Mammary epithelial cell (primary cell): ENCODE data around the gene ABHD12B.

Experiments
- EZH2 ChIP-seq: IDR thresholded peaks from 2 replicates; pipeline ENCODE4 v1.6.1; 2012; ENCODE audit warnings: low read length, inconsistent platforms, borderline replicate concordance
- TF ChIP-seq, protein P1 (sequence below), 2 donors: IDR thresholded peaks in 1 of 2; conservative IDR thresholded peaks in 1 of 2; 2 replicates each; pipeline ENCODE4 v1.5.1; 2011 to 2012; ENCODE audit warnings: inconsistent platforms in 2 of 2, low read length in 2 of 2, mild to moderate bottlenecking in 2 of 2, control low read depth in 1 of 2, low read depth in 1 of 2; ENCODE audit not compliant: insufficient read depth in 1 of 2; ENCODE audit errors: extremely low read depth in 1 of 2

DNA sequence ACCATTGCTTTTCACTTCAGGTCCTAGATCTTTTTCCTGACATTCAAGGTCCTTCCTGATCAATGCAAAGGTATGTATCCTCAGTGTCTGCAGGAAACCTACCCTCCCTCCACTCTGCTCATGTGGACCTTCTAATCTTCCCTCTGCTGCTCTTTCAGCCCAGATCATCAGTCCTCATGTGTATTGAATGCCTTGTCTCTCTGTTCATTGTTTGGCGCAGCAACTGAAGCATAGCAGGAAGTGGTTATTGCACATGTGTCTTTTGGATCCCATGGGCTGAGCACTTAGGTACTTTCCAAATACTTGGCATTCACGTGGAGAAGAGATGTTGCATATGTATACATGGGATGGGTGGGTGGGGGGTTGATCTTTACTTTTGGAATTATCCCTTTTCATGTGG is 36.6 kb upstream of the ABHD12B start:
- no peak for TF ChIP-seq EZH2
- TF ChIP-seq, protein P1, sequence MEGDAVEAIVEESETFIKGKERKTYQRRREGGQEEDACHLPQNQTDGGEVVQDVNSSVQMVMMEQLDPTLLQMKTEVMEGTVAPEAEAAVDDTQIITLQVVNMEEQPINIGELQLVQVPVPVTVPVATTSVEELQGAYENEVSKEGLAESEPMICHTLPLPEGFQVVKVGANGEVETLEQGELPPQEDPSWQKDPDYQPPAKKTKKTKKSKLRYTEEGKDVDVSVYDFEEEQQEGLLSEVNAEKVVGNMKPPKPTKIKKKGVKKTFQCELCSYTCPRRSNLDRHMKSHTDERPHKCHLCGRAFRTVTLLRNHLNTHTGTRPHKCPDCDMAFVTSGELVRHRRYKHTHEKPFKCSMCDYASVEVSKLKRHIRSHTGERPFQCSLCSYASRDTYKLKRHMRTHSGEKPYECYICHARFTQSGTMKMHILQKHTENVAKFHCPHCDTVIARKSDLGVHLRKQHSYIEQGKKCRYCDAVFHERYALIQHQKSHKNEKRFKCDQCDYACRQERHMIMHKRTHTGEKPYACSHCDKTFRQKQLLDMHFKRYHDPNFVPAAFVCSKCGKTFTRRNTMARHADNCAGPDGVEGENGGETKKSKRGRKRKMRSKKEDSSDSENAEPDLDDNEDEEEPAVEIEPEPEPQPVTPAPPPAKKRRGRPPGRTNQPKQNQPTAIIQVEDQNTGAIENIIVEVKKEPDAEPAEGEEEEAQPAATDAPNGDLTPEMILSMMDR (conservative IDR thresholded peaks at IDR 0.05 in 1 of 2, IDR thresholded peaks at IDR 0.05 in 1 of 2; ENCODE audit: extremely low read depth in 1 of 2, insufficient read depth in 1 of 2, low read depth in 1 of 2, low read length in 2 of 2) = no peak
